ENCODE data around the gene ZNF532. TPM values are rescaled to one million over a fixed set of nuclear protein-coding genes. Genes with fewer than 3 reads are reported as not detected.
A peak's percentile ranks its signal among the peaks of the same experiment; 100 is the strongest.

The ZNF532 gene
- total and polyA plus RNA-seq, 2 donors (not counting 3 experiments of a cell fraction or from before 2014, with no cell fraction given) = 42.3 to 70.1 TPM

GRCh38 chr18:58865033-58865590 lies 435 bp downstream of the ZNF532 start:
- Histone ChIP-seq H3K9me3 (replicated peaks; ENCODE audit: control insufficient read depth, insufficient read depth, low read length) (no peaks in the 10 kb centered on the region), H3K36me3 (ENCODE audit: control insufficient read depth in 2 of 2, extremely low read depth in 1 of 2, insufficient read depth in 2 of 2, low read length in 2 of 2) (peaks cover 0 to 5% of the 10 kb centered on the region in 2 experiments), H3K27ac (ENCODE audit: insufficient read depth, low read depth, low read length) (no peak overlapping the region), H2AFZ (ENCODE audit: low read depth, low read length) (peak overlapping the region; percentile 44), H3K4me1 (ENCODE audit: control insufficient read depth, extremely low read depth, insufficient read depth, low read length) (peaks cover 38% of the 10 kb centered on the region), H3K27me3 (ENCODE audit: control insufficient read depth in 2 of 2, insufficient read depth in 2 of 2, low read length in 2 of 2) (no peaks in the 10 kb centered on the region), H4K20me1 (replicated peaks; ENCODE audit: control insufficient read depth, extremely low read depth, insufficient read depth, low read length) (no peaks in the 10 kb centered on the region), H3K9ac (replicated peaks; ENCODE audit: extremely low read depth, insufficient read depth, low read length) (no peak overlapping the region), H3K4me3 (replicated peaks in 1 of 3; ENCODE audit: insufficient read depth in 1 of 3, low read depth in 1 of 3, low read length in 3 of 3) (peak overlapping the region in 1 of 3 experiments; percentile 16), H3K9me1 (replicated peaks; ENCODE audit: control insufficient read depth, extremely low read depth, insufficient read depth, low read length) (no peaks in the 10 kb centered on the region), H3K79me2 (ENCODE audit: control insufficient read depth, insufficient read depth, low read length) (peaks cover 15% of the 10 kb centered on the region), H3K4me2 (ENCODE audit: insufficient read depth, low read length) (peak overlapping the region; percentile 27)
- CTCF ChIA-PET = no interaction called here
- no peak for DNase-seq (ENCODE audit: low read depth, low spot score)
- TSS peak; percentile 31 for BruUV-seq (replicated peaks)
- FAIRE-seq = no peak
- POLR2A ChIA-PET = no interaction called here
- dilution Hi-C loops (cut with MboI; ENCODE audit: extremely low pct_ligation_motif_present, low sequenced_read_pairs) = no loop called here
- intact Hi-C loops (cut with micrococcal nuclease) = loop anchor here (2.0 kb wide), 1 partner anchor 192 kb away; no protein-coding TSS in a partner anchor
- TF ChIP-seq FOS (IDR thresholded peaks at IDR 0.05; ENCODE audit: borderline replicate concordance, insufficient read depth, low read length) (no peak), JUN (IDR thresholded peaks at IDR 0.05; ENCODE audit: borderline replicate concordance, insufficient read depth, insufficient read length, low read depth) (no peak)

- Histone ChIP-seq H3K9ac (replicated peaks; ENCODE audit: extremely low read depth, insufficient read depth, low read length) (no peak overlapping the region), H3K4me3 (replicated peaks in 1 of 3; ENCODE audit: insufficient read depth in 1 of 3, low read depth in 1 of 3, low read length in 3 of 3) (no peak overlapping the region), H3K9me3 (replicated peaks; ENCODE audit: control insufficient read depth, insufficient read depth, low read length) (no peaks in the 10 kb centered on the region), H3K27me3 (ENCODE audit: control insufficient read depth in 2 of 2, insufficient read depth in 2 of 2, low read length in 2 of 2) (no peaks in the 10 kb centered on the region), H3K4me1 (ENCODE audit: control insufficient read depth, extremely low read depth, insufficient read depth, low read length) (peaks cover 38% of the 10 kb centered on the region), H4K20me1 (replicated peaks; ENCODE audit: control insufficient read depth, extremely low read depth, insufficient read depth, low read length) (no peaks in the 10 kb centered on the region), H3K4me2 (ENCODE audit: insufficient read depth, low read length) (peak overlapping the region; percentile 27), H3K79me2 (ENCODE audit: control insufficient read depth, insufficient read depth, low read length) (peaks cover 15% of the 10 kb centered on the region), H3K9me1 (replicated peaks; ENCODE audit: control insufficient read depth, extremely low read depth, insufficient read depth, low read length) (no peaks in the 10 kb centered on the region), H3K36me3 (ENCODE audit: control insufficient read depth in 2 of 2, extremely low read depth in 1 of 2, insufficient read depth in 2 of 2, low read length in 2 of 2) (peaks cover 0 to 7% of the 10 kb centered on the region in 2 experiments), H2AFZ (ENCODE audit: low read depth, low read length) (no peak overlapping the region), H3K27ac (ENCODE audit: insufficient read depth, low read depth, low read length) (no peak overlapping the region)
- dilution Hi-C loops (cut with MboI; ENCODE audit: extremely low pct_ligation_motif_present, low sequenced_read_pairs) (no loop called here), intact Hi-C loops (cut with micrococcal nuclease) (loop anchor here (2.0 kb wide), 3 partner anchors 21 to 191 kb away; no protein-coding TSS in a partner anchor)
- no peak for FAIRE-seq
- ChIA-PET POLR2A (no interaction called here), CTCF (no interaction called here)
- BruUV-seq (replicated peaks) = no TSS peak
- no peak for DNase-seq (ENCODE audit: low read depth, low spot score)
- TF ChIP-seq FOS (IDR thresholded peaks at IDR 0.05; ENCODE audit: borderline replicate concordance, insufficient read depth, low read length) (no peak), CTCF (IDR thresholded peaks at IDR 0.05; ENCODE audit: extremely low read depth in 1 of 2, insufficient read depth in 1 of 2, low read depth in 1 of 2, low read length in 2 of 2) (no peak)
Observed at GRCh38 chr18:58865701-58866065, 1.0 kb downstream of the ZNF532 start.
